Neural progenitor cell (in vitro differentiated cells): ENCODE results near the gene ADCY7. TPM values are rescaled to one million over a fixed set of nuclear protein-coding genes. Genes with fewer than 3 reads are reported as not detected.
A peak's percentile ranks its signal among the peaks of the same experiment; 100 is the strongest.

Experiments
- DNase-seq: peaks from one replicate; pipeline ENCODE4 v3.0.0-alpha.2; 2016; ENCODE audit warnings: low spot score
- H2AFZ ChIP-seq: fragments of 200-600 bp; sonication (generic); replicated peaks from 2 replicates; pipeline ENCODE4 v1.6.1; 2016; ENCODE audit warnings: antibody characterized with exemption
- H3F3A ChIP-seq: fragments of 200-600 bp; sonication (generic); 2 replicates; pipeline ENCODE4 v1.6.1; 2016; ENCODE audit warnings: antibody characterized with exemption, low read depth
- H3K27ac ChIP-seq: fragments of 200-600 bp; sonication (generic); 2 replicates; pipeline ENCODE4 v1.5.1; 2016; ENCODE audit warnings: mild to moderate bottlenecking
- H3K27me3 ChIP-seq: fragments of 200-600 bp; sonication (generic); 2 replicates; pipeline ENCODE4 v1.6.1; 2016; ENCODE audit warnings: mild to moderate bottlenecking, moderate library complexity
- H3K36me3 ChIP-seq: fragments of 200-600 bp; sonication (generic); 2 replicates; pipeline ENCODE4 v1.5.1; 2016
- H3K4me1 ChIP-seq: fragments of 200-600 bp; sonication (generic); 2 replicates; pipeline ENCODE4 v1.6.1; 2016; ENCODE audit warnings: mixed run types
- H3K4me2 ChIP-seq: fragments of 200-600 bp; sonication (generic); 2 replicates; pipeline ENCODE4 v1.6.1; 2016
- H3K4me3 ChIP-seq: fragments of 200-600 bp; sonication (generic); 2 replicates; pipeline ENCODE4 v1.5.1; 2016
- H3K79me2 ChIP-seq: fragments of 200-600 bp; sonication (generic); 2 replicates; pipeline ENCODE4 v1.6.1; 2016; ENCODE audit warnings: low read depth
- H3K9ac ChIP-seq: fragments of 200-600 bp; sonication (generic); 2 replicates; pipeline ENCODE4 v1.6.1; 2016
- H3K9me3 ChIP-seq: fragments of 200-600 bp; sonication (generic); 2 replicates; pipeline ENCODE4 v1.5.1; 2016; ENCODE audit warnings: low read depth
- H4K20me1 ChIP-seq: fragments of 200-600 bp; sonication (generic); 2 replicates; pipeline ENCODE4 v1.6.1; 2016; ENCODE audit warnings: low read depth
- H3K27ac Mint-ChIP-seq: 3 replicates; pipeline ENCODE4 v1.8.0; 2021; ENCODE audit warnings: mixed read lengths
- H3K27me3 Mint-ChIP-seq: 2 replicates; pipeline ENCODE4 v1.8.0; 2022; ENCODE audit warnings: low read depth, mild to moderate bottlenecking, inconsistent platforms, moderate library complexity, mixed read lengths; ENCODE audit not compliant: insufficient read depth
- H3K36me3 Mint-ChIP-seq: 3 replicates; pipeline ENCODE4 v1.8.0; 2021; ENCODE audit warnings: mixed read lengths
- H3K4me1 Mint-ChIP-seq: 3 replicates; pipeline ENCODE4 v1.8.0; 2021; ENCODE audit warnings: mixed read lengths
- H3K4me3 Mint-ChIP-seq: 3 replicates; pipeline ENCODE4 v1.8.0; 2021; ENCODE audit warnings: mild to moderate bottlenecking, moderate library complexity, mixed read lengths
- H3K9me3 Mint-ChIP-seq: 3 replicates; pipeline ENCODE4 v1.8.0; 2020; ENCODE audit warnings: mixed read lengths
- CTCF ChIP-seq: fragments of 200-600 bp; sonication (generic); IDR thresholded peaks from 2 replicates; pipeline ENCODE4 v1.5.1; 2017; ENCODE audit warnings: antibody characterized with exemption, mild to moderate bottlenecking
- EZH2 ChIP-seq: fragments of 200-600 bp; sonication (generic); IDR thresholded peaks from 2 replicates; pipeline ENCODE4 v1.6.1; 2017; ENCODE audit warnings: antibody characterized with exemption, mild to moderate bottlenecking, moderate library complexity
- EZH2phosphoT487 ChIP-seq: fragments of 200-600 bp; sonication (generic); IDR thresholded peaks from 2 replicates; pipeline ENCODE4 v1.6.1; 2017; ENCODE audit warnings: antibody characterized with exemption
- total RNA-seq: library from RNA; depleted of rRNA; stranded (reverse); fragments of >200 nt; gene quantifications from 2 replicates; pipeline ENCODE4 v1.2.3, GENCODE V29; 2015; ENCODE audit warnings: low replicate concordance

The ADCY7 gene
- total RNA-seq, 1 donor from 2014 or later, result 2.5 TPM

- no peaks in the 10 kb centered on the region for H4K20me1 ChIP-seq
- peaks cover 44% of the 10 kb centered on the region for H3K27me3 ChIP-seq
- H3K36me3 ChIP-seq, result no peaks in the 10 kb centered on the region
- H3F3A ChIP-seq, result peaks cover 37% of the 10 kb centered on the region
- peak; percentile 42 for DNase-seq
- no peak overlapping the region for H3K27ac ChIP-seq
- Mint-ChIP-seq H3K27ac (no peak overlapping the region), H3K4me1 (peaks cover 12% of the 10 kb centered on the region), H3K36me3 (no peaks in the 10 kb centered on the region), H3K27me3 (peaks cover 16% of the 10 kb centered on the region), H3K4me3 (peak overlapping the region; percentile 70), H3K9me3 (no peaks in the 10 kb centered on the region)
- peaks cover 16% of the 10 kb centered on the region for H3K4me1 ChIP-seq
- H3K9me3 ChIP-seq, result no peaks in the 10 kb centered on the region
- H3K9ac ChIP-seq, result no peak overlapping the region
- no peak for TF ChIP-seq CTCF
- no peak for TF ChIP-seq EZH2
- TF ChIP-seq EZH2phosphoT487, result no peak
- no peak overlapping the region for H2AFZ ChIP-seq
- peak overlapping the region; percentile 59 for H3K4me3 ChIP-seq
- no peaks in the 10 kb centered on the region for H3K79me2 ChIP-seq
- peak overlapping the region; percentile 92 for H3K4me2 ChIP-seq
Observed at GRCh38 chr16:50244504-50245416, 21.6 kb upstream of the ADCY7 start.

GRCh38 chr16:50245417-50246298 is 20.7 kb upstream of the ADCY7 start:
- H3K79me2 ChIP-seq, result no peaks in the 10 kb centered on the region
- peak overlapping the region; percentile 92 for H3K4me2 ChIP-seq
- peaks cover 38% of the 10 kb centered on the region for H3F3A ChIP-seq
- peak; percentile 60 for DNase-seq
- peaks cover 12% of the 10 kb centered on the region for H3K4me1 Mint-ChIP-seq
- H3K27me3 ChIP-seq, result peaks cover 44% of the 10 kb centered on the region
- H3K4me1 ChIP-seq, result peaks cover 16% of the 10 kb centered on the region
- H3K36me3 Mint-ChIP-seq, result no peaks in the 10 kb centered on the region
- peak overlapping the region; percentile 70 for H3K4me3 Mint-ChIP-seq
- peaks cover 16% of the 10 kb centered on the region for H3K27me3 Mint-ChIP-seq
- no peak overlapping the region for H3K27ac Mint-ChIP-seq
- H4K20me1 ChIP-seq, result no peaks in the 10 kb centered on the region
- H3K9ac ChIP-seq, result no peak overlapping the region
- H3K4me3 ChIP-seq, result peak overlapping the region; percentile 59
- no peaks in the 10 kb centered on the region for H3K36me3 ChIP-seq
- H3K9me3 ChIP-seq, result no peaks in the 10 kb centered on the region
- no peak overlapping the region for H3K27ac ChIP-seq
- TF ChIP-seq CTCF (no peak), EZH2 (no peak), EZH2phosphoT487 (no peak)
- H3K9me3 Mint-ChIP-seq, result no peaks in the 10 kb centered on the region
- H2AFZ ChIP-seq, result peak overlapping the region; percentile 75

- Histone ChIP-seq H3F3A (peaks cover 38% of the 10 kb centered on the region), H3K9ac (no peak overlapping the region), H3K27ac (no peak overlapping the region), H2AFZ (peak overlapping the region; percentile 75), H3K9me3 (no peaks in the 10 kb centered on the region), H3K4me1 (peaks cover 16% of the 10 kb centered on the region), H4K20me1 (no peaks in the 10 kb centered on the region), H3K4me2 (peak overlapping the region; percentile 81), H3K27me3 (peaks cover 44% of the 10 kb centered on the region), H3K36me3 (no peaks in the 10 kb centered on the region), H3K4me3 (peak overlapping the region; percentile 59), H3K79me2 (no peaks in the 10 kb centered on the region)
- Mint-ChIP-seq H3K36me3 (no peaks in the 10 kb centered on the region), H3K27me3 (peaks cover 15% of the 10 kb centered on the region), H3K27ac (no peak overlapping the region), H3K9me3 (no peaks in the 10 kb centered on the region), H3K4me3 (peak overlapping the region; percentile 76), H3K4me1 (peaks cover 12% of the 10 kb centered on the region)
- DNase-seq, result peak; percentile 67
- no peak for TF ChIP-seq EZH2
- no peak for TF ChIP-seq EZH2phosphoT487
- TF ChIP-seq CTCF, result no peak
Observed at GRCh38 chr16:50246299-50247122, 19.8 kb upstream of the ADCY7 start.
